ENCODE measurements around the gene PRIMA1.

DNA sequence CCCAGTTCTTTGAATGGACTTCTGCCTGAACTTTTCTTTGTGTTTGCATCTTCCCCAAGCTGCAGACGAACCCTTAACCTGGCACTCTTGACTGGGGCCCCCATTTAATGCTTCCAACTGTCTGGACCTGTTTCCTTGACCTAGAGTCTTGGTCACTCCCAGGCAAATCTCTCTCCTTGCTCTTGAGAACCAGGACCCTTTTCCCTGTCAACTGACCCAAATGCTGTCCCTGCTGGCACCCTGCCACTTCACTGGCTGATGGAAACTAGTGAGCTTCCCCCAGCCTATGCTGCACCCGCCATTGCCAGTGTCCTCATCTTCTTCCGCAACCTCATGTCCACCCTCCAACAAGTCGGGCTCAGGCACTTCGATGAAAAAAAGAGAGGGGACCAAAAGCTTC, 79.5 kb downstream of the PRIMA1 start:
- TF ChIP-seq EP300 (IDR thresholded peaks at IDR 0.05): no peak
- TF ChIP-seq, protein P1, sequence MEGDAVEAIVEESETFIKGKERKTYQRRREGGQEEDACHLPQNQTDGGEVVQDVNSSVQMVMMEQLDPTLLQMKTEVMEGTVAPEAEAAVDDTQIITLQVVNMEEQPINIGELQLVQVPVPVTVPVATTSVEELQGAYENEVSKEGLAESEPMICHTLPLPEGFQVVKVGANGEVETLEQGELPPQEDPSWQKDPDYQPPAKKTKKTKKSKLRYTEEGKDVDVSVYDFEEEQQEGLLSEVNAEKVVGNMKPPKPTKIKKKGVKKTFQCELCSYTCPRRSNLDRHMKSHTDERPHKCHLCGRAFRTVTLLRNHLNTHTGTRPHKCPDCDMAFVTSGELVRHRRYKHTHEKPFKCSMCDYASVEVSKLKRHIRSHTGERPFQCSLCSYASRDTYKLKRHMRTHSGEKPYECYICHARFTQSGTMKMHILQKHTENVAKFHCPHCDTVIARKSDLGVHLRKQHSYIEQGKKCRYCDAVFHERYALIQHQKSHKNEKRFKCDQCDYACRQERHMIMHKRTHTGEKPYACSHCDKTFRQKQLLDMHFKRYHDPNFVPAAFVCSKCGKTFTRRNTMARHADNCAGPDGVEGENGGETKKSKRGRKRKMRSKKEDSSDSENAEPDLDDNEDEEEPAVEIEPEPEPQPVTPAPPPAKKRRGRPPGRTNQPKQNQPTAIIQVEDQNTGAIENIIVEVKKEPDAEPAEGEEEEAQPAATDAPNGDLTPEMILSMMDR (IDR thresholded peaks at IDR 0.05): no peak
- no peak for TF ChIP-seq POLR2A (IDR thresholded peaks at IDR 0.05)

Data from tibial nerve (tissue), 4 donors.